Measurements from ENCODE around the gene RHBDD2.

DNA sequence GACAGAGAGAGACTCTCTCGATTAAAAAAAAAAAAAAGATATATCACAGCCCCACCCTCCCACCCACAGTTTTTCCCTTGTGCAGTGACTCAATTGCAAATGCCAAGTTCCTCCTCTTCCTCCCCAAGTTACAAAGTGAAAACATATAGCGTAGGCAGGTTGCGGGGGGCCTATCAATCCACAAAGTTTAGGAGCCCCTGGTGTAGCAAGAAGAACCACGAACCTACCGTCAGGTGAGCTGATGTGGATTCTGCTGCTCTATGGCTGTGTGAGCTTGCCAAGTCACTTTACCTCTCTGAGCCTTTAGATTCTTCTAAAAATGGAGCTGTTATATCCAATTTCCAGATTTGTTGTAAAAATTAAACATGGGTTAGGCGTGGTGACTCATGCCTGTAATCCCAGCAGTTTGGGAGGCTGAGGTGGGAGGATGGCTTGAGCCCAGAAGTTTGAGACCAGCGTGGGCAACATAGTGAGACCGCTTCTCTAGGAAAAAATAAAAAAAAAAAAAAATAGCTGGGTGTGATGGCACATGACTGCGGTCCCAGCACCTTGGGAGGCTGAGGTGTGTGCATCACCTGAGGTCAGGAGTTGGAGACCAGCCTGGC is 8.2 kb upstream of the RHBDD2 start:
- TF ChIP-seq, protein P1, sequence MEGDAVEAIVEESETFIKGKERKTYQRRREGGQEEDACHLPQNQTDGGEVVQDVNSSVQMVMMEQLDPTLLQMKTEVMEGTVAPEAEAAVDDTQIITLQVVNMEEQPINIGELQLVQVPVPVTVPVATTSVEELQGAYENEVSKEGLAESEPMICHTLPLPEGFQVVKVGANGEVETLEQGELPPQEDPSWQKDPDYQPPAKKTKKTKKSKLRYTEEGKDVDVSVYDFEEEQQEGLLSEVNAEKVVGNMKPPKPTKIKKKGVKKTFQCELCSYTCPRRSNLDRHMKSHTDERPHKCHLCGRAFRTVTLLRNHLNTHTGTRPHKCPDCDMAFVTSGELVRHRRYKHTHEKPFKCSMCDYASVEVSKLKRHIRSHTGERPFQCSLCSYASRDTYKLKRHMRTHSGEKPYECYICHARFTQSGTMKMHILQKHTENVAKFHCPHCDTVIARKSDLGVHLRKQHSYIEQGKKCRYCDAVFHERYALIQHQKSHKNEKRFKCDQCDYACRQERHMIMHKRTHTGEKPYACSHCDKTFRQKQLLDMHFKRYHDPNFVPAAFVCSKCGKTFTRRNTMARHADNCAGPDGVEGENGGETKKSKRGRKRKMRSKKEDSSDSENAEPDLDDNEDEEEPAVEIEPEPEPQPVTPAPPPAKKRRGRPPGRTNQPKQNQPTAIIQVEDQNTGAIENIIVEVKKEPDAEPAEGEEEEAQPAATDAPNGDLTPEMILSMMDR (IDR thresholded peaks at IDR 0.05 in 4 of 5, conservative IDR thresholded peaks at IDR 0.05 in 1 of 5): no peak
- TF ChIP-seq POLR2A (IDR thresholded peaks at IDR 0.05): no peak

Measured in gastrocnemius medialis (tissue), 4 donors.